Stimulated activated CD8-positive, alpha-beta memory T cell treated with anti-CD3 and anti-CD28 coated beads, Interleukin-4, amount 100 ng/mL, for 1 hour (primary cell): ENCODE measurements around the gene AGPAT3.

Source experiments
- DNase-seq, 2 donors: peaks; one replicate each; pipeline ENCODE4 v3.0.0-alpha.2; 2020; ENCODE audit warnings: low read depth in 2 of 2, low spot score in 1 of 2

Gene AGPAT3

GRCh38 chr21:44018127-44018526 lies 153.1 kb downstream of the AGPAT3 start:
- no peak for DNase-seq

GRCh38 chr21:44018813-44019567 lies 154.0 kb downstream of the AGPAT3 start:
- DNase-seq, result no peak

GRCh38 chr21:44019568-44019958 lies 154.5 kb downstream of the AGPAT3 start:
- no peak for DNase-seq

- no peak for DNase-seq
Observed at GRCh38 chr21:44020551-44020950, 155.5 kb downstream of the AGPAT3 start.

- DNase-seq, result no peak
Observed at GRCh38 chr21:44021064-44021463, 156.0 kb downstream of the AGPAT3 start.

GRCh38 chr21:44024257-44024656 lies 159.2 kb downstream of the AGPAT3 start:
- DNase-seq, result no peak

- DNase-seq, result no peak
Observed at GRCh38 chr21:44024887-44025353, 159.9 kb downstream of the AGPAT3 start.

- no peak for DNase-seq
Observed at GRCh38 chr21:44027607-44028286, 162.7 kb downstream of the AGPAT3 start.

GRCh38 chr21:44028287-44028659 lies 163.2 kb downstream of the AGPAT3 start:
- no peak for DNase-seq

GRCh38 chr21:44029460-44030087 lies 164.6 kb downstream of the AGPAT3 start:
- no peak for DNase-seq

- DNase-seq, result no peak
Observed at GRCh38 chr21:44035244-44035643, 170.2 kb downstream of the AGPAT3 start.
